Right forelimb (tissue), 1 donor: ENCODE data around the gene MYEOV.

ENCODE experiments used
- DNase-seq: peaks from one replicate; pipeline ENCODE4 v3.0.0-alpha.2; 2018

MYEOV gene

DNA sequence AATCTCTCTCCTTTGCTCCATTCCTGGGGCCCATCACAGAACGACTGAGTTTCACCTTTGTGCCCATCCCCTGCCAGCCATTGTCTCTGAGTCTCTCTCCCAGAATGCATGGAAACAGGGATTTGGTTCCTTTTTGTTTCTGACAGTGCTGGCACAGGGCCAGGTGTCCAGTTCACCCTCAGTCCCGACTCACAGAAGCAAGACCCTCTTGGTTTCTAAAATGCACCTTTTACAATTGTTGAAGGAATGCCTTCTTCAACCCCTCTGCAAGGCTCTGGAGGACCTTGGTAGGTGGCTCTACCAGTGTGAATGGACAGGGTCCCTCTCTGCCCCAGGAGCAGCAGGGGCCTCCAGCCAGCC is 5.1 kb upstream of the MYEOV start:
- DNase-seq: no peak

DNA sequence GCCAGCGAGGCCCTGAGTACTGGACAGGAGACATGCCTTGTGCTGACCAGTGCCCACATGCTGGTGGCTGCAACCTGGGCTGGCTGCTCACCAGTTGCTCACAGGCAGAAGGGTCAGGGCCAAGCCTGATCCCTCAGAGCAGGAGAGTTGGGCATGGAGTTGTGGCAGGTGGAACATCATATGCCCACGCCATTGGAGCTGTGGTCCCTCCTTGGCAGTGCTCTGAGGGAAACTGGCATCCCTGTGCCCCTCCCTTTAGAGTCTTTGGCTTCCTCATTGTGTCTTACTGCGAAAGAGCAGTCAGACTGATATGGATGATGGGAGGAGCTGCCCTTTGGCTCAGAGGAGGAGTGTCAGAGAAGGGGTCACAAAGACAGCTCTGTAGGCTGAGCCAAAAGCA is 3.1 kb upstream of the MYEOV start:
- no peak for DNase-seq

DNA sequence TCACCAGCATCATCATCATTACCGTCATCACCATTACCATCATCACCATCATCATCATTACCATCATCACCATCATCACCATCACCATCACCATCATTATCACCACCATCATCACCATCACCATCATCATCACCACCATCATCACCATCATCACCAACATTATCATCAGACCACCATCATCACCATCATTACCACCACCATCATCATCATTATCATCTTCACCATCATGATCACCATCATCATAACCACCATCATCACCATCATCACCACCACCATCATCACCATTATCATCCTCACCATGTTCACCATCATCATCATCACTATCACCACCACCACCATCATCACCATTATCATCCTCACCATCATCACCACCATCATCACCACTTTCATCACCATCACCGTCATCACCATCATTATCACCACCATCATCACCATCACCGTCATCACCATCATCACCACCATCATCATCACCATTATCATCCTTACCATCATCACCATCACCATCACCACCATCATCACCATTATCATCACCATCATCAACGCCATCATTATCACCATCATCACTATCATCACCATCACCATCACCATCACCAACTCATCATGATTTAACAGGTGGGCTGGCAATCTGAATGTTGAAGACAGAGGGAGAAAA is 2.4 kb upstream of the MYEOV start:
- DNase-seq: no peak

DNA sequence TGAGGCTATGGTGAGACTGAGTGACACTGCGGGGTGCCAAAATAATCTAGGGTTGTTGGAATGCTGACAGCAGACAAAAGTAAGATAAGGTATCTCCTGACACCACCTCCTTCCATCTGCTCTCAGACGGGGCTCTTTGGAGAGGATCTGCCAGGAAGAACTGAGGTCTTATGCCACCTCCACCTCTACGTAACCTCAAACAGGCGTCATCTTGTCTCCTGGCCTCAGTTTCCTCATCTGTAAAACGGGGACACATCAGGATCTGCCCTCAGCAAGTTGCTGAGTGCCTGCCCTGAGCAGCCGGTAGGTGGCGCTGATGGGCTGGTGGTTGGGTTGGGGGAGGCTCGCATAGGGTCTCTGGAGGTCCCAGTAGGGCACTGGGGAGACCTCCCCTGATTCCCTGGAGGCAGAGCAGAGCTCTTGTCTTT is 1.7 kb upstream of the MYEOV start:
- no peak for DNase-seq

DNA sequence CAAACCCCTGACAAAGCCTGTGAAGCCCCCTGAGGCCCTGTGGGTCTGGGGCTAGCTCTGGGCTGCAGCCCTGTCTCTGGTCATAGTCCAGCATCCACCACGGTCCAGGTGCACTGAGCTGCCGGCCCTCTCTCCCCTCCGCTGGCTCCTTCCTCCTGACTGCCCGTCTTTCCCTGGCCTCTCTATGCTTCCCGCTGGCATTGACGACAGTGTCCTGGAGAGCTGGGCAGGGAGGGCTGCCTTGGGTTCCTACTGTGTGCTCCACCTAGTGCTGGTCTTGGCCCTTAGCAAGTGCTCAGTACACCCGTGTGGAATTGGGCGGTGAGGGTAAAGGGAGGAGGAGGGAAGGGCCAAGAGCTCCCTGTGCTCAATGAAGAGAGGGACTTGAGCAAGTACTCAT is 868 bp upstream of the MYEOV start:
- no peak for DNase-seq

DNA sequence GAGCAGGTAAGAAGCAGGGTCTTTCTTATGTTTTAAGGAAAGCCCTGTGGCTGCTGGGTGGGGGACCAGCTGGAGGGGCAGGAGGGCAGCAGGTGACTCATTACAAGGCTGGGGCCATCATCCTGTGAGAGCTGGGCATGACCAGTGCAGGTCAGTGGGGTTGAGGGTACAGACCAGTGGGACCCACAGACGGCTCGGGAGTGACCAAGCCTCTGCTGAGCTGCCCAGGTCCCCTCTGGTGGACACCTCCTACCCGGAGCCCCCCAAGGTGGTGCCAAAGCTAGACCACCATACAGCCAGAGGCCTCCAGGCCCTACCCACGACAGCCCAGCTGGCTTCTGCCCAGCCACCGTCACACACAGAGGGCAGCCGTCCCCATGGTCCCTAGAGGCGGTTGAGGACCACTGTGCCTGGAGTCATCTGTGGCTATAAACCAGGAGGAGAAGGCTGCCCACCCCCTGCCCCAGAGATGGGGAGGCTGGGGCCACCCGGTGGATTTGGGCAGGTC is 670 bp downstream of the MYEOV start:
- DNase-seq: no peak

DNA sequence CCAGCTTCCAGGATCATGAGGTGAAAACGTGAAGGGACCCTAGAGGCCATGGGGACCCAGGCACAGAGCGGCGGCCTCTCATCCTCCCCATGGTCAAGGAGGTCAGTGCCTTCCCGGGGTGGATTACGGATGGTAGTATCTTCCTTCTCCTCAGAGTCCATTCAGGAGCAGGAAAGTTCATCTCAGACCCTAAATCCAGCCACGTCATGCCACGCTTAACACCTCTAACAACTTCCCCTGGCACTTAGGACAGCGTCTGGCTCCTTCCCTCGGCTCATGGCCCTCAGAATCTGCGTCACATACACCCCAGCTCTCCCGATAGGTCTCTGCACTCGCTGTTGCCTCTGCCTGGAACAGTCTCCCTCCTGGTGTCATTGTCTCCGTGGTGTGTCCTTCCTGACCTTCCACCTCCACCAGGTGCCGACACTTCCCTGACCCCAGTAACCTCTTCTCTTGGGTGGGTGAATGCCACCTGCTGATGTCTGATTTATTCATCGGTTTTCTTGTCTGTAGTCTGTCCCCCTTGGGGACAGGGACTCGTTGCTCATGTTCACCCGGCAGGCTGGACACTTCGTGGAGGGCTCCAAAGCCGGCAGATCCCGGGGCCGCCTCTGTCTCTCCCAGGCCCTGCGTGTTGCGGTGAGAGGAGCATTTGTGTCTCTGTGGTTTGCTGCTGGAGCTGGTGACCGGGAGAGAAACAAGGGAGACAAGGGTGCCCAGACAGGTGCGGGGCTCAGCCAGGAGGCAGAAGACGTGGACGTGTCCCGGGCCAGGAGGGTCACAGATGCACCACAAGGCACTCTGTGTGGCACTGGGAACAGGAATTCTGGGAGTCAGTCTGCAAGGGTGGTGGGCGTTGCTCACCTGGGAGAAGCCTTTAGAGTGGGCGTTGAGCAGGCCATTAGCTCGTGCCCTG is 1.4 kb downstream of the MYEOV start:
- DNase-seq: no peak

DNA sequence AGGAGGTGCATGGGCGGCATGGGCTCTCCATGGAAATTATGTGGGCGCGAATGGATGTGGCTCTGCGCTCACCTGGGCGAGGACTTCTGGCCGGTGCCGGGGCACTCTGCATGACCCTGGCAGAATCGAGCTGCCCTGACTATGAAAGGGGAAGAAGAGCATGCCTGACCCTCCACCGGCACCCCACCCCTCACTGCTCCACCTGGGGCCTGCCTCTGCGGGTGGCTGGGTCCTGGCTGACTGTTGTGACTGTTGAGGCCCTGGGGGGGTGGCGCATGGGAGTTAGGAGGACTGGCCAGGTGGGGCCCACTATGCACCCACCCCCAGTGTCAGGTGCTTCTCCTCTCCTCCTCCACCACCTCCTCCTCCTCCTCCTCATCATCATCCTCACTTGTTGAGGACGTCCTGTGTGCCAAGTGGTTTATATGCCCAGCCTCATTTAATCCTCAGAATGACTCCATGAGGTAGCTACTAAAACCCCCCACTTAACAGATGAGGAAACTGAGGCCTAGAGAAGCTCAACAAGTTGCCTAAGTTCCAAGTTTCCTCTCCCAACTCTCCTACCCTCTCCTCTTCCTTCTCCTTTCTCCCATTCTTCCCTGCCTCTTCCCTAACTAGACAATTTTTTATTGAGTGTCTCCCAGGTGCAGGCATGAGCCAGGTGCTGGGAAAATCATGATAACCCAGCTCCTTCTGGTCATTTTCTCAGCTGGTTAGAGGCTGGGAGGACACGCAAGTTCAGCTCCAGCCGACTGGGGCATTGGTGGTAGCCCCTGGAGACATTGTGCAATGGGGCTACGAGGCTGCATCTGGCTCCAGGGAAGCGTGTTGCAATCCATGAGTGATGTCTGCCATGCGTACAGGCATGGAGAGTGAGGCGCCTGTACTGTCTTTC is 2.3 kb downstream of the MYEOV start:
- DNase-seq: no peak

DNA sequence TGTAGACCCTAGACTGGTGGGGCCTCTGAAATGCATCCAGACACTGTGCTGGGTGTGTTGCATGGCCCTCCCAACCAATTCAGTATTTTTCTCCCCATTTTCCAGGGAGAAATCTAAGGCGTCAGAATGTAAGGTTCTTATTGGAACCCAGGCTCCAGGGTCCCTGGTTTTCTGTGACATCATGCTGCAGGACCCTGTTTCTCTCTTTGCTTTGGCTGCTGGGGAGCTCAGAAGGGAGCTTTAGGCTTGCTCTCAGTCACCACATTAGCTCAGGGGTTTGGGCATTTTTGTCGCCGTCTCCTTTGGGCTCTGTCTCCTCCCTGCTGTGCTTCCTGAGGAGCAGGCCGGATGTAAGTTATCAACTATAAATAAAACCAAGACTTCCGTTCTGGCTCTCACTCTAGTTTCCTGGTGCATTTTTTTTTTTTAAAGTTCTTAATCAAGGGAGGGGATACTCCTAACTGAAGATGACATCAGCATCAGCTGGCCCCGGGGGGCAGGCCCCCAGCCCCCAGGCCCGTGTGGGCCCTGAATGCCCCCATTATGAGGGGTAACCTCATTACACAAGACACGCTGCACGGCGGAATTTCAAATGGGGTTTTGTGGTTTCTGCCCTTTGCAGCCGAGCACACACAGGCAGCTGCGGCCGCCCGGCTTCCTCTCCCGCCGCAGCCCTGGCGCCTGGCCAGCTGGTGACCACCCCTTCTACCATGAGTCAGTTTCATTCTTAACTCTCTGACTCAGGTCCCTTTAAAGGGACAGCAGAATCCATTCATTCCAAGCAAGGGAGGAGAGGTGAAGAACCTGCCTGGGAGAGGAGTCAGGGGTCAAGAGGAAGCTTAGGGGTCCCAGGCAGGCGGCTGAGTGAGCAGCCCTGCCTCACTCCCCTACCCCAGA is 3.2 kb downstream of the MYEOV start:
- DNase-seq: peak; percentile 93

DNA sequence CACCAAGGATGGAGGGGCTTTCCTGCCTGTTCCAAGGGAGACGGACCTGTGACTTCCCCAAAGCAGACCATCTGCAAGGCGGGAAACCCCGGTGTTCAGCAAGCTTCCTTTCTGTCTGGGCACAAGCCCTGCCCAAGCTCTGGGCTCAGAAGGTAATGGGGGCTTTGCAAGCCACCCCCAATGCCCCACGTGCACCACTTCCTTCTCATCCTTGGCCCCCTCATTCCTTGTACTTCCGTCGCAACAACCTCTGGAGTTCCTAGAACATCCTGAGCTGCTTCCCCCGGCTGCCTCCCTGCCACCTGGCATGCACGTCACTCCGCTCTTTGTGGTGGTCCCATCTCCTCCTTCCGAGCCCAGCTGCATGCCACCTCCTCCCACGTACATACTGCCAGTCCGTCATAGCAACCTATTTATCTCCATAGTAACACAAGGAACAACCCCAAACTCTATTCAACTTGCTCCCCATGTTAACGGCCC is 3.9 kb downstream of the MYEOV start:
- no peak for DNase-seq

DNA sequence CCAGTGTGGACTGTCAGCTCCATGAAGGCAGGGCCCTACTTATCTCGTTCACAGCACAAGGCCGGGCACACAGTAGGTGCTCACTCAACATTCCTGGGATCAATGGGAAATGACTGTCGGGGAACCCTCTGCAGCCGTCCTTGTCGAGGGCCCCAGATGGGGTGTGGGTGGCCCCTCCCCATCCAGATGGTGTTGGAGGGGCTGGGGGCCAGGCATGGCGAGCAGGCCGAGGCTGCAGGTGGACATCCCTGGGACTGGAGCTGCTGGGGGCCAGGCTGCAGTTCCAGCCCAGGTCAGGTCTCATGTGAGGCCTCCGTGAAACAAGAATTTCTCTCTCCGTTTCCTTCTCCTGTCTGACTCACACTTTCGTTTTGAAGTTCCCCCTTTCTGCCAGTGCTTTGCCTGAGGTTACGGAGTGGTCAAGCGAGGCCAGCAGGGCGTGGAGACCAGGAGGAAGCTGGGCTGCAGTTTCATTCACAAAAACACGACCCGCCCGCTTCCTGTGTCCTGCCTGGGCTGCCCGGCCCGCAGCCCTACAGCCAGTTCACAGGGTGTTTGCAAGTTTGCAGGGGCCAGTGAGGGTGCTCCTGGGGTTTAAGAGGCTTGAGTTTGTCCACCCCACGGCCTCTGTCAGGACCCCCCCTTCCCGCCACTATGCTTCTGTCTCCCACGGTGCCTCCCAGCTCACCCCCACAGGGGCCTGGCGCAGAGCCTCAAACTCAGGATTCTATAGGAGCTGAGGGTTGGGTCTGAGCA is 4.5 kb downstream of the MYEOV start:
- no peak for DNase-seq

DNA sequence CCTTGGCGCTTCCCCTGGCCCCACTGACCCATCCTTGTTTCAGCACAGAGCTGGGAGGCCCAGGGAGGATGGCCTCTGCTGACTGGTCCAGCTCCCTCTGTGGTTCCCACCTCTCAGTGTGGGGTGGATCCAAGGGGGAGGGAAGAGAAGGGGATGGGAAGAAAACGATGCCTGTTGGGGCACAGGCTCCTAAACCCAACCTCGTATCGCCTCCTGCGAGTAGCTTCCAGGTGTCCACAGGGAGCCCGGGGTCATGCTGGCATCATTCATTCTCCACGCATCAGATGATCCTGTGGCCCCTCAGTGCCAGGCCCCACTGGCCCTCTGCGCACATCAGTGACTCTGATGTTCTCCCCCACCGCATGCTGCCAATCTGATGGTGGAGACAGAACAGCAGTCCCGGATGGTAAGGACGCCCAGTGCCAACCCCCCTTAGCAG is 5.1 kb downstream of the MYEOV start:
- no peak for DNase-seq

DNA sequence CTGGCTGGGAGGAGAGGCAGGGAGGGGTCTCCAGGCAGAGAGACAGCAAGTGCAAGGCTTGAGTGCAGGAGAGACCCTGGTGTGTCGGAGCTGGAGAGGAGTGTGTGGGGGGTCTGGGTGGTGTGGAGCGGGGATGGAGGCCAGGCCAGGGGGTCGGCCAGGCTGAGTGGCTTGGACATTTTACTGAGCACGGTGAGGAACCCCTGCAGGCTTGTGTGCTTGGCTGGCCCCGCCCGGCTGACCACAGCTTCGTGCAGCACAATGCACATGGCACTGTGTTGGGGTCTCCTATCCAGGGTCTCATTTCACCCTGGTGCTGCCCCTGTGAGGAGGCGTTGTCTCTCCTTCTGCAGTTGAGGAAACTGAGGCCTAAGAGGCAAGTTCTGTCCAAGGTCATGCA is 5.6 kb downstream of the MYEOV start:
- no peak for DNase-seq

DNA sequence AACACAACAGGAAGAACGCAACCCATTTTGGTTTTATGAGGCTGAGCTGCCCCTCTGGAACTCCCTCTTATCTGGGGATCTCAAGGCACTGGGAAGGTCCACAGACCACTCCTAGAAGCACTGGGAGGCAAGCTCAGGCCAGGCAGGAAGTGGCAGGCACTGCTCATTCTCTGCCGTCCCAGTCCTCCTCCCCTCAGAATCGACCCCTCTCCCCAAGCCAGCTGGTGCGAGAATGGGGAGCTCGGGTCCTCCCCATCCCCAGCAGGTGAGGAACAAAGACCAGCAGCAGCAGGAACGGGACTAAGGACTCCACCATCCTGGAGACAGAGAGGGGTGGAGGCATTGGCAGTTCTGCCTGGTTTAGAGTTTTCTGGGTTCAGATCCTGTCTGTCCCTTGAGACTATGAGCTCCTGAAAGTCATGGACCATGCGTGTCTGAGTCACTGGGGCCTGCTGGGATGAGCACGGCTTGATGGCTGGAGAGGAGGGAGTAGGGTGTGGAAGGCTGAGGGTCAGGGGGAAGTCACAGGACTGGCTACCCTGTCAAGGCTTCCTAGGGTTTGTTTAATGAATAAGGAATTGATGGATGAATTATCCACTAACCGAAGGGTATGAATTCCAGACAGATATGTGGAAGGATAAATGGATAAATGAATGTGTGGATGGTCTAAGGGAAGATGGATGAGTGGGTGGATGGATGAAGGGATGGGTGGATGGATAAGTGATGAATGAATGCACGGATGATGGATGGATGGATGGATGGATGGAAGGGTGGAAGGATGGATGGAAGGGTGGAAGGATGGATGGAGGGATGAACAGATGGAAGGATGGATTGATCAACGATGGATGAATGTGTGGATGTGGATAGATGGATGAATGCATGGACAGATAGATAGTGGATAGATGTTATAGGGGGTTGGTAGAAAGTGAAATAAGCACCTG is 6.4 kb downstream of the MYEOV start:
- no peak for DNase-seq

DNA sequence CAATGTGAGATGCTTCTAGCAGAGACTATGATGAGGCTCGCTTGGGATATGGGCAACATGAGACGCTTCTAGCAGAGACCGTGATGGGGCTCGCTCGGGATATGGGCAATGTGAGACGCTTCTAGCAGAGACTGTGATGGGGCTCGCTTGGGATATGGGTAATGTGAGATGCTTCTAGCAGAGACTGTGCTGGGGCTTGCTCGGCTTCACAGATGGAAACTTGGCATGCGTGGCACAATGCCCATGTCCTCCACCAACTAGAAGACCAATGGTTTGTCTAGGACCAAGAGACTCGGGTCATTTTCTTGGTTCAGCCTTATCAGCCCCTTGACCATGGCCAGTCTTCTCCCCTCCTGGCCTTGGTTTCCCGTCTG is 7.1 kb downstream of the MYEOV start:
- DNase-seq: no peak

DNA sequence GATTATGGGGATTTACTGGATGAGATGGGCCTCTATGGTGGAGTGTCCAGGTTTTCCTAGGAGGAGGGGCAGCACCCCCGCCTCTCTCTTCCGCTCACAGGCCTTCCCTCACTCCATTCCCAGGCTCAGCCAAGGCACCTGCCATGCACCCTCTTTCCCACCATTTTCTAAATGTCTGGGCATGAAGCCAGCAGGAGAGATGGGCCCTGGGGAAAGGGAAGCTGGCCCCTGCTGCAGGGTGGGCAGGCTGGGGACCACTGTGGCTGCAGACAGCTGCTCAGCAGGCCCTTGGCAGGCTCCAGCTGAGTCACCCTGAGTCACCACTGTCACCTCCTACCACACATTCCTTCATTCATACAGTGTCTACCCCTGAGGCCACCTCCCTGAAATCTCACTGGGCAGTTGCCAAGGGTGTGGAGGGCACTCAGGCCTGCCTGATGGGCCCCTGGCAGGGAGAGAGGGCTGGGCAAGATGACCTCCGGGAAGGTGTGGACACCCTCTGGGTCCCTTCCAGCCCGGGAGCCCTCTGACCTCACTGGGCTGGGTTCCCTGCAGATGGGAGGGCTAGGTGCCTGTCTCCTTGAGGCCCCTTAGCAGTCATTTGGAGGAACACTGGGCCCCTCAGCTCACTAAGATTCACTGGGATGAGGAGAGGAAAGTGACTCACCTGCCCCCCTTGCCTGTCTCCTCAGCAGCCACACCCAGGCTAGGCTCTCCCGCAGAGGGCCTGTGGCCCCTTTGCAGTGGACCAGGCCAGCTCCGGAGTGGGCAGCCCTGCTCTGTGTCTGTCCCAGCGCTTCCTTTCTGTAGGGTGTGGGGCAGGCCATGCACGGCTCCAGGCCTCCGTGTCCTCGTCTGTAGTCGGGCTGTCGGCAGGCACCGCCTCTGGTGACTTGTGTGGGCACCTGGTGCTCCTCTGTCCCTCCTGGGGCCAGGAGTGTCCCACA is 7.8 kb downstream of the MYEOV start:
- DNase-seq: no peak

DNA sequence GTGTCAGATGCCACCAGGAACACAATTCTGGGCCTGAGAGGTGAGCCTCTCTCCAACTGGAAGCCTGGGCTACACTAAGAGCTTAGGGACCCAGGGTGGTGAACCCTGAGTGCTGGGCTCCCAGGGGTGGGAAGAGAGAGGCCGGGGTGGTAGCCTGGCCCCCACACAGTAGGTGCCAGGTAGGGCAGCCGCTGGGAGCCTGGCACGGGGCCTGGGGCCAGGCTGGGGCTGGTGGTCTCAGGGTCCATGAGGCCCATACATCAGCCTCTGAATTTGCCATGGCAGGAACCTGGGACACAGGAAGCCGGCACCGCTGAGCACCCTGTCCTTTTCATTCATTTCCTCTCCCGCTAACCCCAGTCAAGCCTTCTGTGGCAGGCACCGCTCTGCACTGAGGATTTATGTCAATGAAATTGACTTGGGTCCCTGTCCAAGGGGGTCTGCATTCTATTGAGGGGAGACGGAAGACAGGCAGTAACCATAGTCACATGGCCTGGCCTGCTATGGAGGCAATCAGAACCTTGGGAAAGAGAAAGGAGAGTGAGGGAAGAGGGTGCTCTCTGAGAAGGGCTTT is 8.6 kb downstream of the MYEOV start:
- DNase-seq: no peak

DNA sequence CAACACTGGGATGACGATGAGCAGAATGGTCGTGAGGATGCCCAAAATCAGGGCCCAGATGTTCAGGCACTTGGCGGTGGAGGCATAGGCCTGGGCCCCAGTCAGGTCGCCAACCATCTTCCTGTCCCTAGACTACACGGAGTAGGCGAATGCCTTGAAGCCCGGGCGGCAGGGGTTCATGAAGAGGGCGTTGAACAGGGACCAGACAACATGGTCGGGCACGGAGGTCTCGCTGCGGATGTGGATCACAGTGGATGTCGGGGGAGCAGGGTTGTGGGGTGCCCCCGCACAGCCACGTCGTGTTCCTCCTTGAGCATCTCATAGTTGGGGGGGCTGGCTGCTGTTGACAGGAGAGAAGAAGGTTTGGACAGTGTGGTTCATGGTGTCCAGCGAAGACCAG is 9.5 kb downstream of the MYEOV start:
- no peak for DNase-seq
